ENCODE data around the gene MRPS33. TPM values are rescaled to one million over a fixed set of nuclear protein-coding genes. Genes with fewer than 3 reads are reported as not detected.

The MRPS33 gene
- total and polyA plus RNA-seq, 2 donors from 2014 or later: 43.6 to 137 TPM

DNA sequence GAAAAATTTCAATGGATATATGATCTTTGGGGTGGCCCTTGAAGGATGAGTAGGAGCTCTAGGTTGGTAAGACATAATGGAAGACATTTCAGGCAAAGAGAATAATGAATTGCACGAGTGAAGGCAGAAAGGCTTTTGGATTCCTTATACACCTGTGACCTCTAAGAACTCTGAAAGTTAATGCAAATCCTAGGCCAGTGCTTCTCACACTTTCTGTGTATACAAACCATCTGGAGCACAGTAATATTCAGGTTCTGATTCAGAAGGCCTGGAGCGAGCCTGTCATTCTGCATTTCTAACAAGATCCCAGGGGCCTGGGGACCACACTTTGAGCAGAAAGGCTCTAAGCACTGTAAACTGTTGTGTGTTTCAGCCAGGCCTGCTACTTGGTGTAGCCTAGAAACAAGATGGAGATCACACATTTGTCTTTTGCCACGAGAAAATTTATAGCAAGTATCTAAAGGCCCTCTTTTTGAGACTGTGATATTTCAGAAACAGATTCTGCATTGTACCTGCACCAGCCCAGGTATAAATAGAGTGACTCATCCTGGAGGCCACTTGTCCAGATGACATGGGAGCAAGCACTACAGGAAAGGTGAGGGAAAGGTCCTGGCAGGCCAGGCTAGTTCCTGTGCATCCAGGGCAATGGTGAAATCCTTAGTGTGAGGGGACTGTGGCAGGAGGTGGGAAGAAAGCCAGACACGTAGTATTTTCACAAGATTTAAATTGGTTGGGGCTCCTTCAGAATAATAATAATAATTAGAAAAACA lies 24.4 kb downstream of the MRPS33 start:
- FAIRE-seq: no peak
- H3K4me1 ChIP-seq (ENCODE audit: control insufficient read depth in 2 of 3, insufficient read depth in 2 of 3, low read depth in 1 of 3, low read length in 3 of 3): peaks cover 0 to 6% (median 3%) of the 10 kb centered on the region in 3 donors

DNA sequence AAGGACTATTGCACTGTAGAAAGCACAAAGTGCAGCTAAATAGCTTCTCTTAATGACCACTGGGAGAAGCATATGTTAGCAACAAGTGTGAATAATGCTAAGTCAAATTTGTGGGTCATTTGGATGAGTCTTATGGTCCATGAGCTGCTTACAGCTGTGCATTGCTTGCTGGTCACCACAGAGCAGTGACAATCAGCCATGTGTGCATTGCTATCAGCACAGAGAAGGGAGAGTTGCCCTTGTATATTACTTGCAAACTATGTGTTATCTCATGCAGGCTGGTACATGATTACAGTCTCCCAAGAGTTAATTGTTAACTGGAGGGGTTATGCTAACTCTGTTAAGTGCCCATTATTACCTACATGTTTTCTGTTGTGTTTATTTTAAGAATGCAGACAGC lies 25.7 kb downstream of the MRPS33 start:
- Histone ChIP-seq H3K9me3 (ENCODE audit: control insufficient read depth in 2 of 3, insufficient read depth in 1 of 3, low read length in 3 of 3) (peaks cover 0 to 3% (median 0%) of the 10 kb centered on the region in 3 donors), H3K4me1 (ENCODE audit: control insufficient read depth in 2 of 3, insufficient read depth in 2 of 3, low read depth in 1 of 3, low read length in 3 of 3) (peaks cover 0 to 6% (median 3%) of the 10 kb centered on the region in 3 donors), H3K4me3 (ENCODE audit: low read length in 3 of 3) (no peak overlapping the region), H3K27ac (ENCODE audit: low read depth in 2 of 2, low read length in 2 of 2) (no peak overlapping the region), H3K27me3 (ENCODE audit: control insufficient read depth, insufficient read depth, low read length) (no peaks in the 10 kb centered on the region), H3K9ac (ENCODE audit: low read length in 3 of 3) (no peak overlapping the region), H3K36me3 (ENCODE audit: control insufficient read depth in 2 of 3, insufficient read depth in 3 of 3, low read length in 3 of 3) (no peaks in the 10 kb centered on the region)
- no peak for FAIRE-seq
- peak in 2 of 5 donors; percentile 28 to 35 for DNase-seq
- TF ChIP-seq, protein P1, sequence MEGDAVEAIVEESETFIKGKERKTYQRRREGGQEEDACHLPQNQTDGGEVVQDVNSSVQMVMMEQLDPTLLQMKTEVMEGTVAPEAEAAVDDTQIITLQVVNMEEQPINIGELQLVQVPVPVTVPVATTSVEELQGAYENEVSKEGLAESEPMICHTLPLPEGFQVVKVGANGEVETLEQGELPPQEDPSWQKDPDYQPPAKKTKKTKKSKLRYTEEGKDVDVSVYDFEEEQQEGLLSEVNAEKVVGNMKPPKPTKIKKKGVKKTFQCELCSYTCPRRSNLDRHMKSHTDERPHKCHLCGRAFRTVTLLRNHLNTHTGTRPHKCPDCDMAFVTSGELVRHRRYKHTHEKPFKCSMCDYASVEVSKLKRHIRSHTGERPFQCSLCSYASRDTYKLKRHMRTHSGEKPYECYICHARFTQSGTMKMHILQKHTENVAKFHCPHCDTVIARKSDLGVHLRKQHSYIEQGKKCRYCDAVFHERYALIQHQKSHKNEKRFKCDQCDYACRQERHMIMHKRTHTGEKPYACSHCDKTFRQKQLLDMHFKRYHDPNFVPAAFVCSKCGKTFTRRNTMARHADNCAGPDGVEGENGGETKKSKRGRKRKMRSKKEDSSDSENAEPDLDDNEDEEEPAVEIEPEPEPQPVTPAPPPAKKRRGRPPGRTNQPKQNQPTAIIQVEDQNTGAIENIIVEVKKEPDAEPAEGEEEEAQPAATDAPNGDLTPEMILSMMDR (IDR thresholded peaks at IDR 0.05; ENCODE audit: borderline replicate concordance, extremely low read depth, insufficient read depth): no peak
- intact Hi-C loops (cut with DNase I): no loop called here

More for the DNA sequence above, 24.4 kb downstream of the MRPS33 start:
- Histone ChIP-seq H3K27me3 (ENCODE audit: control insufficient read depth, insufficient read depth, low read length) (no peaks in the 10 kb centered on the region), H3K36me3 (ENCODE audit: control insufficient read depth in 2 of 3, insufficient read depth in 3 of 3, low read length in 3 of 3) (no peaks in the 10 kb centered on the region), H3K9ac (ENCODE audit: low read length in 3 of 3) (no peak overlapping the region), H3K9me3 (ENCODE audit: control insufficient read depth in 2 of 3, insufficient read depth in 1 of 3, low read length in 3 of 3) (no peaks in the 10 kb centered on the region), H3K4me3 (ENCODE audit: low read length in 3 of 3) (no peak overlapping the region), H3K27ac (ENCODE audit: low read depth in 2 of 2, low read length in 2 of 2) (no peak overlapping the region)
- no peak for DNase-seq
- intact Hi-C loops (cut with DNase I): no loop called here
- TF ChIP-seq, protein P1 (IDR thresholded peaks at IDR 0.05; ENCODE audit: borderline replicate concordance, extremely low read depth, insufficient read depth): no peak

DNA sequence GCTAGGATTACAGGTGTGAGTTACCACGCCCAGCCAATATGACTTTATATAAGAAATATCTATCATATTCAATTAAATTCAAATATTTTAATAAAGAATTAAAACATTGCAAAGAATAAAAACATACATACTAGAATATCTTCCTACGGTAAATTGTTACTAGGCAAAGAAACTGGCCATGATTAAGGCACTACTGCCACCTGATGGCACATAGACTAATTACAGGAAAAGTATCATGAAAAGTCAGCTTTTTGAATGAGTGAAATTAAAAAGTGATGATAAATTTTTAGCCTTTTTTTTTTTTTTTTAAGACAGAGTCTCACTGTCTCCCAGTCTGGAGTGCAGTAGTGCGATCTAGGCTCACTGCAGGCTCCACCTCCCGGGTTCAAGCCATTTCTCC lies 30.9 kb downstream of the MRPS33 start:
- H3K4me1 ChIP-seq (ENCODE audit: control insufficient read depth in 2 of 3, insufficient read depth in 2 of 3, low read depth in 1 of 3, low read length in 3 of 3): peaks cover 0 to 2% (median 0%) of the 10 kb centered on the region in 3 donors
- intact Hi-C loops (cut with DNase I): no loop called here
- H3K9ac ChIP-seq (ENCODE audit: low read length in 3 of 3): no peak overlapping the region
- no peaks in the 10 kb centered on the region for H3K36me3 ChIP-seq (ENCODE audit: control insufficient read depth in 2 of 3, insufficient read depth in 3 of 3, low read length in 3 of 3)
- H3K4me3 ChIP-seq (ENCODE audit: low read length in 3 of 3): no peak overlapping the region
- no peaks in the 10 kb centered on the region for H3K27me3 ChIP-seq (ENCODE audit: control insufficient read depth, insufficient read depth, low read length)
- peaks cover 0 to 4% (median 0%) of the 10 kb centered on the region in 3 donors for H3K9me3 ChIP-seq (ENCODE audit: control insufficient read depth in 2 of 3, insufficient read depth in 1 of 3, low read length in 3 of 3)
- H3K27ac ChIP-seq (ENCODE audit: low read depth in 2 of 2, low read length in 2 of 2): no peak overlapping the region
- DNase-seq (no peak), FAIRE-seq (no peak)
- TF ChIP-seq, protein P1 (IDR thresholded peaks at IDR 0.05; ENCODE audit: borderline replicate concordance, extremely low read depth, insufficient read depth): no peak

Data from kidney (tissue), 14 donors.